IPS DF 19.7 (cell line): ENCODE measurements around the gene GOLGA8N.

Source experiments
- DNase-seq: peaks from one replicate; pipeline ENCODE4 v3.0.0-alpha.2; 2013; ENCODE audit warnings: low read depth, low spot score

GOLGA8N gene

GRCh38 chr15:32651229-32651837 is 58.1 kb downstream of the GOLGA8N start:
- no peak for DNase-seq

GRCh38 chr15:32652178-32652577 is 58.9 kb downstream of the GOLGA8N start:
- DNase-seq: no peak

- DNase-seq: no peak
Measured at GRCh38 chr15:32656091-32656490, 62.8 kb downstream of the GOLGA8N start.

GRCh38 chr15:32656496-32656895 is 63.2 kb downstream of the GOLGA8N start:
- DNase-seq: no peak
